Mucosa of gallbladder (tissue), 1 donor: ENCODE data around the gene SOWAHB. TPM values are rescaled to one million over a fixed set of nuclear protein-coding genes. Genes with fewer than 3 reads are reported as not detected.
A peak's percentile ranks its signal among the peaks of the same experiment; 100 is the strongest.

Experiments
- DNase-seq: peaks from one replicate; pipeline ENCODE4 v3.0.0-alpha.2; 2020; ENCODE audit warnings: low spot score
- total RNA-seq: library from RNA; stranded (reverse); gene quantifications from one replicate; pipeline ENCODE4 v1.2.1, GENCODE V29; 2021
- donor health status: DM: no; HTN: no; CAD: no.

The SOWAHB gene
- 11.7 TPM for total RNA-seq

GRCh38 chr4:76897536-76898384 lies at the start of gene SOWAHB:
Gene SOWAHB (minus strand): TSS chr4:76898144. CDS start chr4:76897849, 295 bp downstream.
- peak; percentile 81 for DNase-seq

GRCh38 chr4:76947369-76947768 lies 49.4 kb upstream of the SOWAHB start:
- DNase-seq, result no peak

GRCh38 chr4:76943790-76944189 lies 45.8 kb upstream of the SOWAHB start:
- DNase-seq, result no peak

GRCh38 chr4:76943129-76943620 lies 45.2 kb upstream of the SOWAHB start:
- DNase-seq, result no peak

- no peak for DNase-seq
These were observed 41.2 kb upstream of the SOWAHB start for GRCh38 chr4:76939184-76939583.

- DNase-seq, result no peak
These were observed 33.8 kb upstream of the SOWAHB start for GRCh38 chr4:76931576-76932276.

GRCh38 chr4:76931087-76931486 lies 33.1 kb upstream of the SOWAHB start:
- DNase-seq, result no peak

- no peak for DNase-seq
These were observed 32.7 kb upstream of the SOWAHB start for GRCh38 chr4:76930685-76931084.

GRCh38 chr4:76926841-76927240 lies 28.9 kb upstream of the SOWAHB start:
- no peak for DNase-seq

- DNase-seq, result no peak
These were observed 25.8 kb upstream of the SOWAHB start for GRCh38 chr4:76923619-76924357.

- DNase-seq, result no peak
These were observed 22.8 kb upstream of the SOWAHB start for GRCh38 chr4:76920715-76921114.

GRCh38 chr4:76909711-76910110 lies 11.8 kb upstream of the SOWAHB start:
- no peak for DNase-seq

- DNase-seq, result no peak
These were observed 7.6 kb upstream of the SOWAHB start for GRCh38 chr4:76905521-76905920.

- DNase-seq, result no peak
These were observed 6.8 kb upstream of the SOWAHB start for GRCh38 chr4:76904646-76905190.

GRCh38 chr4:76902233-76902890 lies 4.4 kb upstream of the SOWAHB start:
- DNase-seq, result peak; percentile 58

- no peak for DNase-seq
These were observed 1.2 kb upstream of the SOWAHB start for GRCh38 chr4:76898949-76899645.

GRCh38 chr4:76898385-76898692 lies 395 bp upstream of the SOWAHB start:
- no peak for DNase-seq

GRCh38 chr4:76896614-76897535 lies 1.1 kb downstream of the SOWAHB start:
- DNase-seq, result no peak

GRCh38 chr4:76896048-76896447 lies 1.9 kb downstream of the SOWAHB start:
- DNase-seq, result no peak

- DNase-seq, result no peak
These were observed 2.3 kb downstream of the SOWAHB start for GRCh38 chr4:76895619-76896018.
